H1 (cell line): ENCODE data around the gene PLCB4. TPM values are rescaled to one million over a fixed set of nuclear protein-coding genes. Genes with fewer than 3 reads are reported as not detected.

ENCODE experiments used
- CBX5 ChIP-seq: fragments of 300-800, 300-1000 bp; sonication (generic); IDR thresholded peaks from 2 replicates; pipeline ENCODE4 v1.7.1; 2016; ENCODE audit warnings: antibody characterized with exemption, low read length, low read depth
- RBBP5 ChIP-seq: IDR thresholded peaks from 2 replicates; pipeline ENCODE4 v1.7.1; 2012; ENCODE audit warnings: low read depth, mild to moderate bottlenecking, inconsistent platforms, low read length, moderate library complexity, borderline replicate concordance
- TAF7 ChIP-seq: optimal IDR thresholded peaks from 2 replicates; pipeline ENCODE3; 2011; ENCODE audit warnings: low read depth, mild to moderate bottlenecking, inconsistent platforms, low read length, moderate library complexity, borderline replicate concordance
- polyA plus RNA-seq, 7 experiments: library from polyadenylated mRNA; depleted of rRNA in 3 of 7; stranded (reverse) in 5 of 7; unstranded in 2 of 7; fragments of >200 nt in 5 of 7; fragments of 200-250 nt in 2 of 7; gene quantifications; 1 replicate in 5 of 7; 2 replicates in 1 of 7; 4 replicates in 1 of 7; pipeline versions ENCODE4 v1.2.1 to v1.2.3, GENCODE V29; 2011 to 2013; ENCODE audit warnings: missing spikeins in 2 of 7, mixed read lengths in 2 of 7
- total RNA-seq: library from RNA; stranded (reverse); fragmentation: NEBNext Ultra II Directional; extraction: Animal tissue kit (Norgen Biotek cat#: 25700); gene quantifications from 2 replicates; pipeline ENCODE4 v1.2.1, GENCODE V29; 2021

PLCB4 gene
- total and polyA plus RNA-seq, 2 of the 8 experiments (the other 6 are each of a cell fraction or from before 2014, with no cell fraction given) = 3.2 to 14.1 TPM

DNA sequence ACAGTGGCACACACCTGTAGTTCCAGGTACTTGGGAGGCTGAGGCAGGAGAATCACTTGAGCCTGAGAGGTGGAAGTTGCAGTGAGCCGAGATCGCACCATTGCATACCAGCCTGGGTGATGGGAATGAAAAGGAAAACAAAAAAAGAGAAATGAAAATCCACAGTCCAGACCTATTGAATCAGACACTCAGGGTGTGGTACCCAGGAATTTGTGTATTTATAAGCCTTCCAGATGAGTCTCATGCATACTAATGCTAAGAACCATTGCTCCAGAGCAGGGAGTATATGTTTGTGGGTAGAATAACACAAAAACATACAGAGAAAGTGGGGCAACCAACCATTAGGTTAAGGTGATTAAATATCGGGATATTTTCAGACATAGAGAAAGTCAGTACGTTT is 36.1 kb upstream of the PLCB4 start (continued):
- TF ChIP-seq TAF7 (no peak), CBX5 (no peak), RBBP5 (no peak)
- TF ChIP-seq, all 59 proteins: peak for 0
